A673 (cell line): ENCODE data around the gene CARD8. TPM values are rescaled to one million over a fixed set of nuclear protein-coding genes. Genes with fewer than 3 reads are reported as not detected.

ENCODE experiments used
- BruUV-seq: library from RNA; stranded (reverse); fragments of 400-500 nt; replicated peaks from 2 replicates; lab custom pipeline; 2021; lab: Mats Ljungman, UMichigan
- CTCF ChIA-PET: fragments of 300-600 bp; sonication (Branson Sonifier 250); formaldehyde crosslinking; loops from one replicate; lab custom pipeline; 2022; ENCODE audit warnings: antibody characterized with exemption; lab: Charles Lee
- POLR2A ChIA-PET: fragments of 300-600 bp; sonication (Branson Sonifier 250); formaldehyde crosslinking; loops from one replicate; lab custom pipeline; 2022; ENCODE audit warnings: antibody characterized with exemption; ENCODE audit not compliant: low non-redundant PET; lab: Charles Lee
- DNase-seq: peaks from one replicate; pipeline ENCODE4 v3.0.0-alpha.2; 2015; ENCODE audit warnings: low spot score
- H3K27ac ChIP-seq: fragments of 200-600 bp; sonication (generic); 2 replicates; pipeline ENCODE4 v1.5.1; 2016; ENCODE audit warnings: mixed run types, low read depth, mild to moderate bottlenecking, mixed read lengths, antibody characterized with exemption, low read length; ENCODE audit not compliant: poor library complexity, severe bottlenecking
- H3K27me3 ChIP-seq: fragments of 200-600 bp; sonication (generic); replicated peaks from 2 replicates; pipeline ENCODE4 v1.6.1; 2017; ENCODE audit warnings: mixed run types, low read depth, mild to moderate bottlenecking, mixed read lengths, antibody characterized with exemption, low read length; ENCODE audit not compliant: insufficient read depth, poor library complexity
- H3K36me3 ChIP-seq: fragments of 200-600 bp; sonication (generic); 2 replicates; pipeline ENCODE4 v1.6.1; 2016; ENCODE audit warnings: mixed run types, mild to moderate bottlenecking, mixed read lengths, antibody characterized with exemption, low read length; ENCODE audit not compliant: insufficient read depth, poor library complexity, severe bottlenecking
- H3K4me1 ChIP-seq: fragments of 200-600 bp; sonication (generic); 2 replicates; pipeline ENCODE4 v1.6.1; 2017; ENCODE audit warnings: mixed run types, mild to moderate bottlenecking, mixed read lengths, antibody characterized with exemption, low read length; ENCODE audit not compliant: insufficient read depth, poor library complexity, severe bottlenecking
- H3K4me3 ChIP-seq: fragments of 200-600 bp; sonication (generic); 2 replicates; pipeline ENCODE4 v1.5.1; 2016; ENCODE audit warnings: low read depth, mixed run types, mild to moderate bottlenecking, mixed read lengths, low read length; ENCODE audit not compliant: poor library complexity, severe bottlenecking
- H3K9me3 ChIP-seq: fragments of 200-600 bp; sonication (generic); 2 replicates; pipeline ENCODE4 v1.6.1; 2016; ENCODE audit warnings: mixed run types, low read depth, mild to moderate bottlenecking, mixed read lengths, antibody characterized with exemption, low read length; ENCODE audit not compliant: poor library complexity, severe bottlenecking
- CTCF ChIP-seq: fragments of 300-800, 200-600 bp; sonication (generic); conservative IDR thresholded peaks from 2 replicates; pipeline ENCODE4 v1.5.1; 2017; ENCODE audit warnings: low read depth, mild to moderate bottlenecking, antibody characterized with exemption, low read length, moderate library complexity, mixed read lengths
- EZH2 ChIP-seq: fragments of 200-600 bp; sonication (generic); IDR thresholded peaks from 2 replicates; pipeline ENCODE4 v1.6.1; 2017; ENCODE audit warnings: borderline replicate concordance, low read depth, mild to moderate bottlenecking, mixed read lengths, antibody characterized with exemption, low read length; ENCODE audit not compliant: poor library complexity, severe bottlenecking
- intact Hi-C: fragments of 100-400 bp; cut with micrococcal nuclease; formaldehyde crosslinking; loops from one replicate; pipeline ENCODE4 v1.10.0; 2022; ENCODE audit not compliant: unreplicated experiment
- total RNA-seq: library from RNA; stranded (reverse); gene quantifications from 2 replicates; pipeline ENCODE4 v1.2.3, GENCODE V29; 2021

Gene CARD8
- total RNA-seq, 1 experiment from 2014 or later, result 151 TPM

GRCh38 chr19:48303367-48303766 lies 47.7 kb upstream of the CARD8 start:
- ChIA-PET CTCF (interaction anchor here (0.6 kb wide), 1 partner anchor 91 kb away, joined by 9 read pairs; no protein-coding TSS in a partner anchor), POLR2A (no interaction called here)
- no peaks in the 10 kb centered on the region for H3K27me3 ChIP-seq
- DNase-seq, result no peak
- no peaks in the 10 kb centered on the region for H3K9me3 ChIP-seq
- TF ChIP-seq EZH2 (no peak), CTCF (no peak)
- no peak overlapping the region for H3K4me3 ChIP-seq
- no TSS peak for BruUV-seq
- intact Hi-C loops, result no loop called here
- no peaks in the 10 kb centered on the region for H3K36me3 ChIP-seq
- H3K27ac ChIP-seq, result no peak overlapping the region
- H3K4me1 ChIP-seq, result no peaks in the 10 kb centered on the region

GRCh38 chr19:48302600-48302959 lies 46.9 kb upstream of the CARD8 start:
- ChIA-PET CTCF (interaction anchor here (0.6 kb wide), 1 partner anchor 92 kb away, joined by 9 read pairs; no protein-coding TSS in a partner anchor), POLR2A (no interaction called here)
- H3K4me3 ChIP-seq, result no peak overlapping the region
- no peaks in the 10 kb centered on the region for H3K27me3 ChIP-seq
- H3K9me3 ChIP-seq, result no peaks in the 10 kb centered on the region
- no peak for DNase-seq
- intact Hi-C loops, result no loop called here
- no peaks in the 10 kb centered on the region for H3K36me3 ChIP-seq
- BruUV-seq, result no TSS peak
- H3K4me1 ChIP-seq, result no peaks in the 10 kb centered on the region
- no peak overlapping the region for H3K27ac ChIP-seq
- TF ChIP-seq CTCF (no peak), EZH2 (no peak)

DNA sequence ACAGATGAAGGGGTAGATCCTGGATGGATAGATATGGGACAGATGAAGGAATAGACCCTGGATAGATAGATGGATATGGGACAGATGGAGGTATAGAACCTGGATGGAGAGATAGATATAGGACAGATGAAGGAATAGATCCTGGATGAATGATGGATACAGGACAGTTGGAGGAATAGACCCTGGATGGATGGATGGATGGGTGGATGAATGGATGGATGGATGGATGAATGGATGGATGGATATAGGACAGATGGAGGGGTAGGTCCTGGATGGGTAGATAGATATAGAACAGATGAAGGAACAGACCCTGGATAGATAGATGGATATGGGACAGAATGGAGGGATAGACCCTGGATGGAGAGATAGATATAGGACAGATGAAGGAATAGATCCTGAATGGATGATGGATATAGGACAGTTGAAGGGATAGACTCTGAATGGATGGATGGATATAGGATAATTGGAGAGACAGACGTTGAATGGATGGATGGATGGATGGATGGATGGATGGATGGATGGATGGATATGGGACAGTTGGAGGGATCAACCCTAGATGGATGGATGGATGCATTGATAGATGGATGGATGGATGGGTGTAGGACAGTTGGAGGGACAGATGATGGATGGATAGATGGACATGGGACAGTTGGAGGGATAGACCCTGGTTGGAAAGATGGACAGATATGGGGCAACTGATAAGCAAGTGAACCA lies 46.3 kb upstream of the CARD8 start:
- H3K27ac ChIP-seq, result no peak overlapping the region
- no peak overlapping the region for H3K4me3 ChIP-seq
- H3K9me3 ChIP-seq, result no peaks in the 10 kb centered on the region
- TF ChIP-seq CTCF (no peak), EZH2 (no peak)
- DNase-seq, result no peak
- ChIA-PET CTCF (no interaction called here), POLR2A (no interaction called here)
- no peaks in the 10 kb centered on the region for H3K4me1 ChIP-seq
- no TSS peak for BruUV-seq
- H3K27me3 ChIP-seq, result no peaks in the 10 kb centered on the region
- intact Hi-C loops, result no loop called here
- H3K36me3 ChIP-seq, result no peaks in the 10 kb centered on the region
